ENCODE data around the gene LRRC28. TPM values are rescaled to one million over a fixed set of nuclear protein-coding genes. Genes with fewer than 3 reads are reported as not detected.

LRRC28 gene
- total RNA-seq, 1 experiment from 2014 or later: 21.4 TPM

GRCh38 chr15:99369196-99369595 is 117.9 kb downstream of the LRRC28 start:
- DNase-seq (ENCODE audit: low read depth, low spot score) (no peak), ATAC-seq (no peak)
- Histone ChIP-seq H3K79me2 (ENCODE audit: insufficient read depth, low read length) (no peaks in the 10 kb centered on the region), H3K27me3 (ENCODE audit: insufficient read depth, low read length) (no peaks in the 10 kb centered on the region), H3K9ac (ENCODE audit: low read length) (no peak overlapping the region), H3K9me2 (ENCODE audit: insufficient read depth) (peaks cover 4% of the 10 kb centered on the region; the same call in 1 of the 2 replicates), H3K27ac (ENCODE audit: low read depth, low read length) (no peak overlapping the region), H2AFZ (ENCODE audit: low read depth, low read length, poor library complexity, severe bottlenecking) (no peak overlapping the region), H3K4me2 (ENCODE audit: low read length) (no peak overlapping the region), H3K4me3 (replicated peaks in 1 of 2; ENCODE audit: low read depth in 1 of 2, low read length in 2 of 2) (no peak overlapping the region), H4K20me1 (ENCODE audit: insufficient read depth) (no peaks in the 10 kb centered on the region), H3K4me1 (ENCODE audit: control insufficient read depth in 1 of 2, insufficient read depth in 2 of 2, low read length in 2 of 2) (no peaks in the 10 kb centered on the region), H3K9me3 (ENCODE audit: control insufficient read depth in 1 of 2, insufficient read depth in 1 of 2, low read depth in 1 of 2, low read length in 2 of 2) (no peaks in the 10 kb centered on the region), H3K36me3 (ENCODE audit: control insufficient read depth in 1 of 2, insufficient read depth in 2 of 2, low read length in 2 of 2) (no peaks in the 10 kb centered on the region)
- no TSS peak for BruUV-seq (replicated peaks)
- ChIA-PET RAD21 (ENCODE audit: low non-redundant PET in 1 of 2, low total read pairs in 2 of 2, uncharacterized antibody in 2 of 2, unreplicated experiment in 2 of 2) (no interaction called here), CTCF (interaction anchor here (1.0 kb wide), 1 partner anchor 16 kb away, joined by 3 read pairs; no protein-coding TSS in a partner anchor), POLR2A (no interaction called here)
- intact Hi-C loops (cut with micrococcal nuclease): no loop called here
- TF ChIP-seq, protein P1, sequence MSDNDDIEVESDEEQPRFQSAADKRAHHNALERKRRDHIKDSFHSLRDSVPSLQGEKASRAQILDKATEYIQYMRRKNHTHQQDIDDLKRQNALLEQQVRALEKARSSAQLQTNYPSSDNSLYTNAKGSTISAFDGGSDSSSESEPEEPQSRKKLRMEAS (IDR thresholded peaks at IDR 0.05): no peak
- no peak for TF ChIP-seq ELF1 (IDR thresholded peaks at IDR 0.05; ENCODE audit: borderline replicate concordance, low read depth)
- no peak for TF ChIP-seq SIN3A (IDR thresholded peaks at IDR 0.05; ENCODE audit: low read depth)
- TF ChIP-seq SRF (IDR thresholded peaks at IDR 0.05; ENCODE audit: low read depth): no peak
- no peak for TF ChIP-seq TCF7L2 (IDR thresholded peaks at IDR 0.05; ENCODE audit: borderline replicate concordance, extremely low read depth, insufficient read depth, insufficient read length)
- TF ChIP-seq SP1 (IDR thresholded peaks at IDR 0.05; ENCODE audit: low read depth): no peak
- TF ChIP-seq EZH2 (IDR thresholded peaks at IDR 0.05): no peak
- TF ChIP-seq CBX3 (IDR thresholded peaks at IDR 0.05; ENCODE audit: low read depth): no peak
- no peak for TF ChIP-seq YY1 (IDR thresholded peaks at IDR 0.05; ENCODE audit: extremely low read depth, insufficient replicate concordance, low read depth, low read length)
- TF ChIP-seq FOSL1 (IDR thresholded peaks at IDR 0.05; ENCODE audit: low read depth): no peak

Measured in HCT116 (cell line).